HG03139 (cell line): ENCODE results near the gene SCYL3.
"Not testable (repeated sequence)": the region's sequence is repeated elsewhere in the genome, so short reads cannot be mapped to it uniquely, and the experiment has no call there.

ENCODE experiments used
- ATAC-seq: cut with Tn5 transposase; IDR thresholded peaks from one replicate; pipeline ENCODE4 v1.9.1; 2021; ENCODE audit not compliant: unreplicated experiment

SCYL3 gene

DNA sequence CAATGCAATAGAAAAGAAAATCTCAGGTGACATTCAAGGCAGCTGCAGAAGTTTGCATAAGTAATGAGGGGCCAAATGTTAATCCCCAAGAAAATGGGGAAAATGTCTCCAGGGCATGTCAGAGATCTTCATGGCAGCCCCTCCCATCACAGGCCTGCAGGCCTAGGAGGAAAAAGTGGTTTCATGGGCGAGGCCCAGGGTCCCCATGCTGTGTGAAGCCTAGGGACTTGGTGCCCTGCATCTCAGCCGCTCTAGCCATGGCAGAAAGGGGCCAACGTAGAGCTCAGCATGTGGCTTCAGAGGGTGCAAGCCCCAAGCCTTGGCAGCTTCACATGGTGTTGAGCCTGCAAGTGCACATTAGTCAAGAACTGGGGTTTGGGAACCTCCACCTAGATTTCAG, 21.7 kb downstream of the SCYL3 start:
- not testable (repeated sequence) for ATAC-seq

DNA sequence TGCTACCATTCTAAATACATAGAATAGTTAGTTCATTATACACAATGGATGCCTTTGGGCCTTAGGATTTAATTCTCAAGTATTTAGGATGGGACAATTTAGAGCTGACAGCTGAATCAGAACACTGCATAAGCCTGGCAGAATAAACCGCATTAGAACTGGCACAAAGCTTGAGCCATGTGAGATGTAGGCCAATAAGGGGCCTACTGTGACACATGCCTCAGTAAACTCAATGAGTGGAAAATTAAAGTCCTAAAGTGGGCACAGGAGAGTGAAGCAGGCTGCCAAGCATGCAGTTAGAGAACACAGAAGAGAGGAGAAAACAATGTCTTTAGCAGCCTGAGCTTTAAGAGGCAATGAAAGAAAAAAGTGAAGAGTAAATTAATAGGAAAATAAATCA, 24.3 kb downstream of the SCYL3 start:
- ATAC-seq: no peak

DNA sequence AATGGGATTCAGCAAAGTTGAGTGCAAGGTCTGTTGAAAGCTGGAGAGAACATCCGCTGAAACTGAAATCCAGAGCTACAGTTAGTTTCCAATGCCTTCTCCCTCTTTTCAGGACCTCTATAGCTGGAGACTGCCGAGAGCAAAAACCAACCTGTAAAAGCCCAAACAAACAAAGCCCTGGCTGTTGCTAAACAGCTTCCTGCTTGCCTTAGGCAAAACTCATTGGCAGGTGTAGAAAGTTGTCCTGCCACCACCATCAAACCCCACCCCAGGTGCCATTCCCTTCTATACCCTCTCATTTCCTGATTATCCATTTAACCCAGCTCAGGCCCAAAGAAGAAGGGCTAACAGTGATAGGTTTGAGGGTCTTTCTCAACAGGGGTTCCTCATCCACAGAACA, 24.7 kb downstream of the SCYL3 start:
- ATAC-seq: no peak

DNA sequence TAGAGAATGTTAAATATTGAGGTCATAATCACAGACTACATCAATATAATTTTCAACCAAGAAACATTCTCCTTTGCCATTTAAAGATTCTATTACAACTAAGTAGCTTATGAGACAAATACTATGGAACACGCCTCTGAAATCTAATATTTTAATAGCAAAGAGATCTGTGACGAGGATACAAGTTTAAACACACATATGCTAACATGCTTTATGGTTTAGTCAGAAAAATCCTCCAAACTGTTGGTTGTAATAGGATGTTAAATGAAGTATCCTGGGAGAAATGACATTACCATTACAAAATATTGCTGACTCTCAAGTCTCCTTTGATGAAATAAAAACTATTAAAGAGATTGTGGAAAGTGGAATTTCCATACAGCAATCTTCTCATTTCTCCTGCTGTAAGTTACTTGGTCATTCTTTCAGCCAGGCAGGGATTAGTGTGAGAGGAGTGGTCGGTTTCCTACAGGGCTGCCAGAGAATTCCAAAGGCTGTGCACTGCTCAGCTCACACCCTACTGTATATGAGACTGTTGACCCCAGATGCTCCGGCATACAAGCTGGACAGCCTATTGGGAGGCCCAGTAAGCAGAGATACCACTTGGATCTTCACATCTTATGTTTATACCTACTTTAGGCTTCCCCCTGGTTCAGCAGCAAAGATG, 26.6 kb downstream of the SCYL3 start:
- no peak for ATAC-seq

- ATAC-seq: no peak
These were observed 27.1 kb downstream of the SCYL3 start for GRCh38 chr1:169866577-169866976.

DNA sequence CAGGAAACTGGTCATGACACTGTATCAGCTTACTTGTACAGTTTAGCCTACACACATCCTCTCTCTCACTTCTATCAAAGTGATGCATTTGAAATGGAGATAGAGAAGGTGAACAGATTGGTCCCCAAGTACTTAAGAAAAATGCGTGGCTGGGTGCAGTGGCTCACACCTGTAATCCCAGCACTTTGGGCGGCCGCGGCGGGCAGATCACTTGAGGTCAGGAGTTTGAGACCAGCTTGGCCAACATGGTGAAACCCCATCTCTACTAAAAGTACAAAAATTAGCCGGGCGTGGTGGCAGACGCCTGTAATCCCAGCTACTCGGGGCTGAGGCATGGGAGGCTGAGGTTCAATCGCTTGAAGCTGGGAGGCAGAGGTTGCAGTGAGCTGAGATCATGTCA, 29.2 kb downstream of the SCYL3 start:
- not testable (repeated sequence) for ATAC-seq

- no peak for ATAC-seq
These were observed 32.9 kb downstream of the SCYL3 start for GRCh38 chr1:169860750-169861149.

- ATAC-seq: no peak
These were observed 33.5 kb downstream of the SCYL3 start for GRCh38 chr1:169860187-169860586.

DNA sequence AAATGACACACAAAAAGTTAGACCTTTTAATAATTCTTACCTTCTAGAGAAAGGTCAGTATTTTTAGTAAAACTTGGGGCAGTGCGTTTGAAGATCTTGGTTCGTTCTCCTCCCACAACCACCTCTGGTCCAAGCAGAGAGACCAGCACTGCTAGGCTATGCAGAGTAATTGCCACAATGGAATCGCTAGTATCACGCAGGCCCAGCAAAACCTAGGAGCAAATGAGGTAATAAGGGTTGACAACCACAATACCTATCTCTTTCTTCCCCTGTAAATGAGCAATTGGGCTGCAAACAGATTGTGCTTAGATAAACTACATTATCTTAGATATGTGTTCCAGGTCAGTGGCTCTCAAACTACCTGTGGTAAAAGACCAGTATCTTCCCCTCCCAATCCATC, 34.7 kb downstream of the SCYL3 start:
- ATAC-seq: no peak

DNA sequence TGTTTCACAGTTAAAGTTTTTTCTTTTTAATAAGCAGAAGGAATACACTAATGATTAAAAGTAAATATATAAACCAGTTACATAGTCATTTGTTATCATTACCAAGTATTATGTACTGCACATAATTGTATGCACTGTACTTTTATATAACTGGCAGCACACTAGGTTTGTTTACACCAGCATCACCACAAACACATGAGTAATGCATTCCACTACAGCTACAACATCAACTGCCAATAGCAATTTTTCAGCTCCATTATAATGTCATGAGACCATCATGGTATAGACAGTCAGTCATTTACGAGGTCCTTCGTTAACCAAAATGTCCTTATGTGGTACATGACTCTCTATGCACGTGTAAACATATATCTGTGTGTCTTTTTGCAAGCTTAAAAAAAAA, 35.2 kb downstream of the SCYL3 start:
- no peak for ATAC-seq

DNA sequence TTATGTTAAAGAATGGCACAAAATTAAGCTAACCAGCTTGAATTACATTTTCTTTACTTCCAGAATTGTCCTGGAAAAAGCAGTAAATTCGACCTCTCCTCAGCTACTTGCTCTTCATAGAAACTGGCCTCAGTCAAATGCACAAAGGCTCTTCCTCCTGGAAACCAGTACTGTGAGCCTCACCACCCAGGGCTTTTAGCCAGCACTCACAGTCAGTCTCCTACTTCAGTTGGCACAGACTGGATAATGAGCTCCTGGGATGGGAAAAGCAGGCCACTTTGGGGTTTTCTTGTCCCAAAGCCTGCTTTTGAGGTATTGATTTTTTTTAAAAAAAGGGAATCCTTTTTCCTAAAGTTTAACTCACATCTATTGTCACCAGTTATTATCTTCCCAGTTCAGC, 40.4 kb downstream of the SCYL3 start:
- no peak for ATAC-seq

DNA sequence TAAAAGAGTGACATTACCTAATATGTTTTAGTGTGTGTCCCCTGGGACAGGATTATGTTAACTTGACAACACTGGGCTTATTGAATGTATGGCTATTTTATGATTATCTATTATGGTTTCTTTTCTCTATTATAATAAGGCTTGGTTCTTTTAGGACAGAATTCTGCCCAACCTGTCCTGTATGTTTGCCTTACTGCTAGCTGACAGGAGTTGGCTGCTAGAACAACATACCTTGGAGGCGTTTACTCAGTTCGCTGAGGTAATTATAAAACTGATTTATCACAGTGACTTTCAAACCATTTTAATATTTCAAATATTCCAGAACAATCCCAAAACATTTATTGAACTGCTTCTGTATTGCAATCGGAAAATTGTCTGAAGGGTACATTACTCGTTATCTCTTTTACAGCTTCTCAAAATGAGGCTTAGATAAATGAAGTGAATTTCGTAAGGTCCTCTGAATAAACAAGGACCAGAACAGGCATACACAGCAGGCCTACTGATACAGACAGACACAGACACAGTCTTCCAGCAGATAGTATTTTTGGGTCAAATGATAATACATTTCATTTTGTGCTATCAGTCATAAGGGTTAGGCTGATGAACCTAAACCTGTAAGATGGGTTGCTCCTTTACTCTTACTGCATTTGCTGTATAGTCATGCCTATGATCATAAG, 44.2 kb downstream of the SCYL3 start:
- no peak for ATAC-seq

DNA sequence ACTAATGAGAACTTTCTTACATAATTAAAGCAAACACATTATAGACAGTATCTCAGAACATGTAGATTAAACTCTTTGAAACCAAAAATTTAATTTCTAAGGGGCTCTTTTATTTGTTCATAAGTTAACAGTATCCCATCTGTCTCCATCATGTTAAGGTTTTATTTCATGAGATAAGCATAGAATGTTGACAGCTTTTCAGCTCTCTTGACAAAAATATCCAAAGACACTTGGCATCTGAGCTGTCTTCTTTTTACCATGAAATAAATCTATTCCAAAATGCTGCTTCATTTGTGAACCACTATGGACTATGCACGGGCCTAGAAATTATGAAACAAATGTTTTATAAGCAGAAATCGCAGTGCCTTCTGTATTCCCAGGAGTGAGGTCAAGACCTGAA, 45.2 kb downstream of the SCYL3 start:
- ATAC-seq: no peak

GRCh38 chr1:169844941-169845608, 48.6 kb downstream of the SCYL3 start:
- no peak for ATAC-seq

- ATAC-seq: no peak
These were observed 54.8 kb downstream of the SCYL3 start for GRCh38 chr1:169838942-169839341.

DNA sequence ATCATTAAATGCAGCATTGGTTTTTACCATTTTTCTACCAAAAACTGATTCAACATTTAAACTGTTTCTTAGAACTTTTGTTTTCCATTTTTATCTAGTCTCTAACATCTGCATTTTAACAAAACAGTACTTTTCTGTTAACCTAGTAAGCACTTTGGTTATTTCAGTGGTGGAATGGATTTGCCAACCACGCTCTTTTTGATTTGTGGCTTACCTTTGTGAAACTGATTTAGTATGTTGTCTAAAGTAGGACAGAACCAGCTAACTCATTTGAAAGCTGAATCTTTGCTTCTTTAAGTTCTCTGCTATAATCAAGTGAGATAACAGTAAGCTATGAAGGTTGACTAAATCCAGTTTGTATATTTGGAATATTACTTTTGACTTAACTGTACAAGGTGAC, 57.5 kb downstream of the SCYL3 start:
- no peak for ATAC-seq

DNA sequence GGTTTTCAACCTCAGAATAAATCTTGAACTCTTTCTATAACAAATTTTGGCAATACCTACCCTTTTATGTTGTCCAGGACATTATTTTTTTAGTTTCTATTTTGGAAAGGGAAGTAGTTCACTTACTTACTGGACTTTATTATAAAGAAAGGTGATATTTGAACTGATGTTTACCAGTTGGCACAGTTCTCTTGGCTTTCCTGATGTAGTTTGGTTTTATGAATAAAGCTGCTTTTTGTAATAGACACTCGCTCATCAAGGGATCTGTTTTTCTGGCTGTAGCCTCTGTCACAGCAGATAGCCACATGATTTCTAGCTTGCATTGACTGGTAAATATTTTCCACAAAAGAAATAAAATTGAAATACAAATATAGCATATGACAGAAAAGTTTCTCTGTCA, 58.0 kb downstream of the SCYL3 start:
- no peak for ATAC-seq

- no peak for ATAC-seq
These were observed 58.8 kb downstream of the SCYL3 start for GRCh38 chr1:169834869-169835268.

DNA sequence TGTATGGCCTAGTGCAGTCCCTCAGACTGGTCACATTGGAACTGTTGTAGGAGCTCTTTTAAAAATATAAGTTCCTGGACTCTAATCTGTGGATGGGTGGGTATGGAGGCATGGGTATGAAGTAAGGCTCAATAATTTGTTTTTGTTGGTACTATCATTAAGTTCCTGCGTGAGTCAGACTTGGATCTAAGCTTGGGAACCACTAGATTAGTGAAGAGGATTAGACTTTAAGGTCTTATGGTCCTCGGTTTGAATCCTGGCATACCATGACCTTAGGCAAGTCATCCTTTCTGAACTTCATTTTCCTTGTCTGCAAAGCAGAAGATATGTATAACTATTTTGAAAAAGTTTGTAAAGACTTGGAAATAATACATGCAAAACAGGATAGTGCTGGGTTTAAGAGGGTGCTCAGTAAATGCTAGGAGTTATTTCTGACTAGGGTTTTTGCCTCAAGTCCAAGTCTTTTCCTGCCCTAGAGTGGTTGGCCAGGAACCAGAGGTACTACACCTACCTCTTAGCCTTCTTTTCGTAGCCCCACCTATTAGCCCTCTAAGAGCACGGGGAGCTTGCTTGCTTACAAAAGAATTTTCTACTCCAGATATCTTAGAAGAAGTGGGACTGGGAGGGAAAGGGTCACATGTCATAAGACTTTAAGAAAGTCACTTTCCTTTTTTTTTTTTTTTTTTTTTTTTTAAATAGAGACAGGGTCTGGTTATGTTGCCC, 60.4 kb downstream of the SCYL3 start:
- no peak for ATAC-seq

- ATAC-seq: no peak
These were observed 64.0 kb downstream of the SCYL3 start for GRCh38 chr1:169829671-169830070.

- ATAC-seq: no peak
These were observed 69.5 kb downstream of the SCYL3 start for GRCh38 chr1:169824153-169824552.

DNA sequence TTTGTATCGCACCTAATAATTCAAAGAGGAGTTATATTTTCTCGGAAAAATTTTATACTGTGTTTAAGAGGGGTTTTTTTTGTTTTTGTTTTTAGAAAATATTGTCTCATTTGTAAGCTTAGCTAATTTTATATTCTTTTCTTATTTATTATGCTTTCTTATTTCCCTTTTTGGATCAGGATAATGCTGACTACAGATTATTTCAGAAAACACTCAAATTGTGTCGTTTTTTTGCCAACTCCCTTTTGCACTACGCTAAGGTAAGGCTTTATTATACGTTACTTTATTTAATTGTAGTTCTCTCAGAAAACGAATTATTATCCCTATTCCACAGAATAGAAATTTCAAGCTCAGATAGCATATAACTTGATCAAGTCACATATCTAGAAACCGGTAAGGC, 72.2 kb downstream of the SCYL3 start:
- no peak for ATAC-seq
